NT2/D1 (cell line): ENCODE results near the gene EXD2.

Source experiments
- SUZ12 ChIP-seq: IDR thresholded peaks from 2 replicates; pipeline ENCODE4 v1.6.1; 2011; ENCODE audit not compliant: insufficient read length, insufficient read depth; ENCODE audit errors: extremely low read depth
- ZNF274 ChIP-seq: IDR thresholded peaks from 2 replicates; pipeline ENCODE4 v1.6.1; 2011; ENCODE audit warnings: mild to moderate bottlenecking, low read depth, low read length

- TF ChIP-seq SUZ12: no peak
- no peak for TF ChIP-seq ZNF274
Observed at GRCh38 chr14:69263771-69264170, 72.5 kb downstream of the EXD2 start.
